HG02884 (cell line): ENCODE measurements around the gene NCOA7.
"Not testable (repeated sequence)": the region's sequence is repeated elsewhere in the genome, so short reads cannot be mapped to it uniquely, and the experiment has no call there.

Source experiments
- ATAC-seq: cut with Tn5 transposase; IDR thresholded peaks from one replicate; pipeline ENCODE4 v1.9.1; 2021; ENCODE audit warnings: mild to moderate bottlenecking, moderate library complexity; ENCODE audit not compliant: unreplicated experiment

NCOA7 gene

GRCh38 chr6:125866433-125866832 lies 75.7 kb downstream of the NCOA7 start:
- ATAC-seq = no peak

GRCh38 chr6:125867483-125867942 lies 76.8 kb downstream of the NCOA7 start:
- ATAC-seq = no peak

- no peak for ATAC-seq
Observed at GRCh38 chr6:125868252-125868651, 77.5 kb downstream of the NCOA7 start.

GRCh38 chr6:125868678-125869395 lies 78.1 kb downstream of the NCOA7 start:
- ATAC-seq = no peak

- no peak for ATAC-seq
Observed at GRCh38 chr6:125869427-125869826, 78.7 kb downstream of the NCOA7 start.

- no peak for ATAC-seq
Observed at GRCh38 chr6:125871365-125871764, 80.6 kb downstream of the NCOA7 start.

- ATAC-seq = no peak
Observed at GRCh38 chr6:125872259-125872921, 81.6 kb downstream of the NCOA7 start.

- no peak for ATAC-seq
Observed at GRCh38 chr6:125882243-125882642, 91.5 kb downstream of the NCOA7 start.

- ATAC-seq = no peak
Observed at GRCh38 chr6:125884634-125885371, 94.0 kb downstream of the NCOA7 start.

- no peak for ATAC-seq
Observed at GRCh38 chr6:125886021-125886420, 95.3 kb downstream of the NCOA7 start.

- no peak for ATAC-seq
Observed at GRCh38 chr6:125886914-125887313, 96.2 kb downstream of the NCOA7 start.

- no peak for ATAC-seq
Observed at GRCh38 chr6:125887372-125887771, 96.6 kb downstream of the NCOA7 start.

GRCh38 chr6:125888989-125889656 lies 98.4 kb downstream of the NCOA7 start:
- ATAC-seq = no peak

- ATAC-seq = no peak
Observed at GRCh38 chr6:125899726-125900182, 109.0 kb downstream of the NCOA7 start.

GRCh38 chr6:125904871-125905270 lies 114.1 kb downstream of the NCOA7 start:
- ATAC-seq = peak; percentile 81

GRCh38 chr6:125906158-125906998 lies 115.6 kb downstream of the NCOA7 start:
- no peak for ATAC-seq

GRCh38 chr6:125910527-125910926 lies 119.8 kb downstream of the NCOA7 start:
- ATAC-seq = peak; percentile 99

- ATAC-seq = not testable (repeated sequence)
Observed at GRCh38 chr6:125911051-125911451, 120.3 kb downstream of the NCOA7 start.

- not testable (repeated sequence) for ATAC-seq
Observed at GRCh38 chr6:125912430-125912829, 121.7 kb downstream of the NCOA7 start.

GRCh38 chr6:125913145-125913544 lies 122.4 kb downstream of the NCOA7 start:
- no peak for ATAC-seq
